Measurements from ENCODE around the gene UQCC3. TPM values are rescaled to one million over a fixed set of nuclear protein-coding genes. Genes with fewer than 3 reads are reported as not detected.

The UQCC3 gene
- total and polyA plus RNA-seq, 2 of the 13 experiments (the other 11 are each of a cell fraction or from before 2014, with no cell fraction given), result 7.7 to 16.0 TPM

DNA sequence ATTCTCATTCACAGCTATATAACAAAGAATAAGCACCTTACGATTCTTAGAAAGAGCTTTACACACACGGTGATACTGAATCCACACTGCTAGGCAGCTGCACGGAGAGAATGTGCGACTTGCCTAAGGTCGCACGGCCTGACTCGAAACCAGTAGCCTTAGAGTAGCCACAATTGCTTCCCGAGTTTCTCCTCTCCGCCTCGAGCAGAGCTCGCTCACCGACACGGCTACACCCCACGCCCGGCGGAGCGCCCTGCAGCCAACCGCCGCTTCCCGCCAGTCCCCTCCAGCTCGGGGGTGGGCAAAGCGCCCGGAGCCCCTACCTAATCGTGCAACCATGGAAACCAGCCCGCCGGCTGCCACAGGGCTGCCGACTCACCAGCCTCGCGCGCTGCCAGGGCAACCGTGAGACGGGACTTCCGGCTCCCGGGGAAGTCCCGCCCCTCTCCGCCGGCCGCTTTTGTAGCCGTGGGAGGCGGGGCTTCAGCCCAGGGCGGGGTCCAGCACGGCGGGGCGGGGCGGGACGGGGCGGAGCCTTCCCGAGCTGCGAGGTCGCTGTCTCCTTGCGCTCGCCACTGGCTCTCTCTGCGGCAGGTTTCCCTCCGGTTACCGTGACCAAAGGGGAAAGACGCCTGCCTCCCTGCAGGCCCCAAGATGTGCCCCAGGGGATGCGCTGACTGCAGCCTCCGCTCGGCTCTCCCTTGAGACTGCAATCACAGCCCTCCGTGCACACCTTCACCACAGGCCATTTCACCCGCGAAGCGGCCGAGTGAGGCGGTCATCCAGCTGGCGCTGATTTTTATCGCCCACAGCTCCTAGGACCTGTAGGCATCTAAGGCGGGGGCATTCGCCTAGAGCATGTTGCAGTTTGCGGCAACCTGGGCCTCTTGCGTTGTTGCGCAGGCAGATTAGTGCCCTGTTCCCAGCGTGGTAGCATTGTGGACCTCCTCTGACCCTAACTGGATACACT lies 34.7 kb downstream of the UQCC3 start (continued):
- TF ChIP-seq ZBTB8A (CRISPR knock-in tag; IDR thresholded peaks at IDR 0.05; ENCODE audit: borderline replicate concordance, low read depth), result no peak
- TF ChIP-seq REXO4 (CRISPR knock-in tag; IDR thresholded peaks at IDR 0.05; ENCODE audit: borderline replicate concordance), result no peak
- TF ChIP-seq ZFY (CRISPR knock-in tag; IDR thresholded peaks at IDR 0.05), result no peak
- TF ChIP-seq NR2F6 (IDR thresholded peaks at IDR 0.05), result no peak
- TF ChIP-seq NR2F6 (CRISPR knock-in tag; IDR thresholded peaks at IDR 0.05), result no peak
- TF ChIP-seq, protein P1, sequence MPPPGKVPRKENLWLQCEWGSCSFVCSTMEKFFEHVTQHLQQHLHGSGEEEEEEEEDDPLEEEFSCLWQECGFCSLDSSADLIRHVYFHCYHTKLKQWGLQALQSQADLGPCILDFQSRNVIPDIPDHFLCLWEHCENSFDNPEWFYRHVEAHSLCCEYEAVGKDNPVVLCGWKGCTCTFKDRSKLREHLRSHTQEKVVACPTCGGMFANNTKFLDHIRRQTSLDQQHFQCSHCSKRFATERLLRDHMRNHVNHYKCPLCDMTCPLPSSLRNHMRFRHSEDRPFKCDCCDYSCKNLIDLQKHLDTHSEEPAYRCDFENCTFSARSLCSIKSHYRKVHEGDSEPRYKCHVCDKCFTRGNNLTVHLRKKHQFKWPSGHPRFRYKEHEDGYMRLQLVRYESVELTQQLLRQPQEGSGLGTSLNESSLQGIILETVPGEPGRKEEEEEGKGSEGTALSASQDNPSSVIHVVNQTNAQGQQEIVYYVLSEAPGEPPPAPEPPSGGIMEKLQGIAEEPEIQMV (CRISPR knock-in tag; IDR thresholded peaks at IDR 0.05; ENCODE audit: low read depth), result no peak
- TF ChIP-seq, protein P2, sequence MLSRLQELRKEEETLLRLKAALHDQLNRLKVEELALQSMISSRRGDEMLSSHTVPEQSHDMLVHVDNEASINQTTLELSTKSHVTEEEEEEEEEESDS (CRISPR knock-in tag; IDR thresholded peaks at IDR 0.05; ENCODE audit: borderline replicate concordance), result no peak
- TF ChIP-seq MATR3 (CRISPR knock-in tag; IDR thresholded peaks at IDR 0.05), result no peak
- TF ChIP-seq ATRX (CRISPR knock-in tag; IDR thresholded peaks at IDR 0.05; ENCODE audit: borderline replicate concordance), result no peak
- TF ChIP-seq, protein P3, sequence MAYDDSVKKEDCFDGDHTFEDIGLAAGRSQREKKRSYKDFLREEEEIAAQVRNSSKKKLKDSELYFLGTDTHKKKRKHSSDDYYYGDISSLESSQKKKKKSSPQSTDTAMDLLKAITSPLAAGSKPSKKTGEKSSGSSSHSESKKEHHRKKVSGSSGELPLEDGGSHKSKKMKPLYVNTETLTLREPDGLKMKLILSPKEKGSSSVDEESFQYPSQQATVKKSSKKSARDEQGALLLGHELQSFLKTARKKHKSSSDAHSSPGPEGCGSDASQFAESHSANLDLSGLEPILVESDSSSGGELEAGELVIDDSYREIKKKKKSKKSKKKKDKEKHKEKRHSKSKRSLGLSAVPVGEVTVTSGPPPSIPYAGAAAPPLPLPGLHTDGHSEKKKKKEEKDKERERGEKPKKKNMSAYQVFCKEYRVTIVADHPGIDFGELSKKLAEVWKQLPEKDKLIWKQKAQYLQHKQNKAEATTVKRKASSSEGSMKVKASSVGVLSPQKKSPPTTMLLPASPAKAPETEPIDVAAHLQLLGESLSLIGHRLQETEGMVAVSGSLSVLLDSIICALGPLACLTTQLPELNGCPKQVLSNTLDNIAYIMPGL (CRISPR knock-in tag; IDR thresholded peaks at IDR 0.05; ENCODE audit: borderline replicate concordance in 1 of 2, low read depth in 1 of 2), result peak in 1 of 2 experiments; percentile 17; a peak in 1 of 4 replicates
- TF ChIP-seq KLF15 (CRISPR knock-in tag; IDR thresholded peaks at IDR 0.05; ENCODE audit: borderline replicate concordance), result no peak
- no peak for TF ChIP-seq MIER3 (CRISPR knock-in tag; IDR thresholded peaks at IDR 0.05; ENCODE audit: borderline replicate concordance)
- TF ChIP-seq RFX5 (IDR thresholded peaks at IDR 0.05; ENCODE audit: low read depth, low read length), result no peak
- no peak for TF ChIP-seq FOXP1 (IDR thresholded peaks at IDR 0.05)
- no peak for TF ChIP-seq FOXP1 (CRISPR knock-in tag; IDR thresholded peaks at IDR 0.05)
- TF ChIP-seq HNRNPLL (IDR thresholded peaks at IDR 0.05; ENCODE audit: low read depth, low read length, poor library complexity, severe bottlenecking), result no peak
- no peak for TF ChIP-seq EHMT2 (IDR thresholded peaks at IDR 0.05; ENCODE audit: borderline replicate concordance, low read depth, low read length)
- TF ChIP-seq FIP1L1 (IDR thresholded peaks at IDR 0.05; ENCODE audit: borderline replicate concordance, insufficient read depth, low read depth, low read length), result no peak
- no peak for TF ChIP-seq HNF4G (IDR thresholded peaks at IDR 0.05; ENCODE audit: borderline replicate concordance, low read depth, low read length)
- TF ChIP-seq HNF4G (CRISPR knock-in tag; IDR thresholded peaks at IDR 0.05; ENCODE audit: borderline replicate concordance, low read depth), result no peak
- no peak for TF ChIP-seq MYC (CRISPR knock-in tag; IDR thresholded peaks at IDR 0.05; ENCODE audit: borderline replicate concordance)
- TF ChIP-seq, protein P4, sequence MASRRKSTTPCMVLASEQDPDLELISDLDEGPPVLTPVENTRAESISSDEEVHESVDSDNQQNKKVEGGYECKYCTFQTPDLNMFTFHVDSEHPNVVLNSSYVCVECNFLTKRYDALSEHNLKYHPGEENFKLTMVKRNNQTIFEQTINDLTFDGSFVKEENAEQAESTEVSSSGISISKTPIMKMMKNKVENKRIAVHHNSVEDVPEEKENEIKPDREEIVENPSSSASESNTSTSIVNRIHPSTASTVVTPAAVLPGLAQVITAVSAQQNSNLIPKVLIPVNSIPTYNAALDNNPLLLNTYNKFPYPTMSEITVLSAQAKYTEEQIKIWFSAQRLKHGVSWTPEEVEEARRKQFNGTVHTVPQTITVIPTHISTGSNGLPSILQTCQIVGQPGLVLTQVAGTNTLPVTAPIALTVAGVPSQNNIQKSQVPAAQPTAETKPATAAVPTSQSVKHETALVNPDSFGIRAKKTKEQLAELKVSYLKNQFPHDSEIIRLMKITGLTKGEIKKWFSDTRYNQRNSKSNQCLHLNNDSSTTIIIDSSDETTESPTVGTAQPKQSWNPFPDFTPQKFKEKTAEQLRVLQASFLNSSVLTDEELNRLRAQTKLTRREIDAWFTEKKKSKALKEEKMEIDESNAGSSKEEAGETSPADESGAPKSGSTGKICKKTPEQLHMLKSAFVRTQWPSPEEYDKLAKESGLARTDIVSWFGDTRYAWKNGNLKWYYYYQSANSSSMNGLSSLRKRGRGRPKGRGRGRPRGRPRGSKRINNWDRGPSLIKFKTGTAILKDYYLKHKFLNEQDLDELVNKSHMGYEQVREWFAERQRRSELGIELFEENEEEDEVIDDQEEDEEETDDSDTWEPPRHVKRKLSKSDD (CRISPR knock-in tag; IDR thresholded peaks at IDR 0.05; ENCODE audit: low read depth), result no peak
- no peak for TF ChIP-seq NFYC (CRISPR knock-in tag; IDR thresholded peaks at IDR 0.05)
